DND-41 (cell line): ENCODE results near the gene SLC6A18.

Experiments used
- ATAC-seq: fragments of 200-7000 bp; cut with Tn5 transposase; 3 replicates; pipeline ENCODE4 v1.9.1; 2021; ENCODE audit warnings: low read depth; ENCODE audit not compliant: insufficient read depth
- DNase-seq: peaks from one replicate; pipeline ENCODE4 v3.0.0-alpha.2; 2020
- H2AFZ ChIP-seq: 2 replicates; pipeline ENCODE4 v1.6.0; 2012; ENCODE audit warnings: low read depth, low read length
- H3K27ac ChIP-seq: 2 replicates; pipeline ENCODE4 v1.5.1; 2012; ENCODE audit warnings: low read length, inconsistent platforms
- H3K27me3 ChIP-seq: fragments of 200-600 bp; sonication (generic); 2 replicates; pipeline ENCODE4 v1.6.0; 2012; ENCODE audit warnings: low read length, mild to moderate bottlenecking, inconsistent platforms; ENCODE audit not compliant: insufficient read depth, poor library complexity
- H3K36me3 ChIP-seq: 2 replicates; pipeline ENCODE4 v1.5.1; 2012; ENCODE audit warnings: low read length, inconsistent platforms; ENCODE audit not compliant: insufficient read depth
- H3K4me1 ChIP-seq: 2 replicates; pipeline ENCODE4 v1.5.1; 2012; ENCODE audit warnings: mild to moderate bottlenecking, low read length; ENCODE audit not compliant: insufficient read depth
- H3K4me2 ChIP-seq: 2 replicates; pipeline ENCODE4 v1.6.0; 2012; ENCODE audit warnings: mild to moderate bottlenecking, moderate library complexity, low read length, inconsistent platforms; ENCODE audit not compliant: insufficient read depth
- H3K4me3 ChIP-seq, 2 experiments: fragments of 200-600 bp in 1 of 2; shearing (Covaris generic) in 1 of 2; 2 replicates each; pipeline ENCODE4 v1.5.1; 2012 to 2016; ENCODE audit warnings: inconsistent platforms in 2 of 2, low read length in 2 of 2, mild to moderate bottlenecking in 2 of 2, low read depth in 1 of 2, moderate library complexity in 1 of 2
- H3K79me2 ChIP-seq: 2 replicates; pipeline ENCODE4 v1.6.0; 2012; ENCODE audit warnings: low read length, inconsistent platforms; ENCODE audit not compliant: insufficient read depth
- H3K9ac ChIP-seq: 2 replicates; pipeline ENCODE4 v1.6.0; 2012; ENCODE audit warnings: low read depth, mild to moderate bottlenecking, inconsistent platforms, low read length, moderate library complexity
- H3K9me3 ChIP-seq: 2 replicates; pipeline ENCODE4 v1.5.1; 2012; ENCODE audit warnings: low read length, moderate library complexity, mild to moderate bottlenecking, inconsistent platforms; ENCODE audit not compliant: insufficient read depth, severe bottlenecking
- H4K20me1 ChIP-seq: 2 replicates; pipeline ENCODE4 v1.6.0; 2012; ENCODE audit warnings: low read length; ENCODE audit not compliant: insufficient read depth
- EZH2 ChIP-seq: IDR thresholded peaks from 3 replicates; pipeline ENCODE4 v1.6.1; 2012; ENCODE audit warnings: borderline replicate concordance, low read depth, mild to moderate bottlenecking, moderate library complexity, low read length, inconsistent platforms; ENCODE audit not compliant: severe bottlenecking
- TF ChIP-seq, protein P1 (sequence below): IDR thresholded peaks from 2 replicates; pipeline ENCODE4 v1.5.1; 2012; ENCODE audit warnings: borderline replicate concordance, low read length, moderate library complexity, mild to moderate bottlenecking; ENCODE audit not compliant: poor library complexity, severe bottlenecking; ENCODE audit errors: extremely low read depth

Gene SLC6A18

DNA sequence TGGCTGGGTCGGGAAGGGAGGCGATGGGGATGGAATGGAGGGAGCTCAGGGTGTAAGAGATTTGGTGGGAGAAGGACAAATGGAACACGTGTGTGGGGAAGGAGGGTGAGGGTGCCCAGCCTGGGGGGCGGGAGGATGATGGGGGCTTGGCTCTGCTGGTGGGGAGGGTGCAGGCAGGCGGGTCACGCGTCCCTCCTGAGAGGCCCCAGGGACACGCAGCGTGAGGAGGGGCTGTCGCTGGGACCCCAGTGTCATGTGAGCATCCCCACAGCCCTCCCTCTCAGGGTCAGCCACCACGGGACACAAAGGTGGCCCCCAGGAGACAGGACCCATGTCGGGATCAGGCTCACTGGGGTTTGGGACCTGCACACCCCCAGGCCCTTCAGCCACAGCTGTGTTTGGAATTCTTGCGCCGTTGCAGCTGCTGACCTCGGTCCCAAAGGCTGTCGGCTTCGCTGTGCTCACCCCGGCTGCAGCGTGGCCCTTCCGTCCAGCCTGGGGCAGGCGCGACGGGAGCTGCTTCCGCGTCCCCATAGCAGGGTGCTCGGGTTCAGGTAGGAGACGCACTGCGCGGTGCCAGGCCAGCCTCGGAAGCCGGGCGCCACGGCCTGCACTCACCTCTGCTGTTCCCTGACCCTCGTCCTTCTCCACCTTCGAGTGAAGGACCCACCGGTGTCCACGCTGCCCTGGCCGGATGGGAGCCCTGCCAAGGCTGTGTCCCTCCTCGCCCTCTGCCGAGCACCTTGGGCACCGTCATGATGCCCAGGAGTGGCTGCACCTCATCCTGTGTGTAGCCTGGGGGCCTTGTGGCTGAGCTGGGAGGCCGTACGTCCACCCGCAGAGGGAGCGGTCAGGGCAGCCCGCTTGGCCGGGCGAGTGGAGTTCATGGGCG lies 18.4 kb upstream of the SLC6A18 start:
- H3K4me1 ChIP-seq, result no peaks in the 10 kb centered on the region
- no peaks in the 10 kb centered on the region for H3K36me3 ChIP-seq
- TF ChIP-seq, protein P1, sequence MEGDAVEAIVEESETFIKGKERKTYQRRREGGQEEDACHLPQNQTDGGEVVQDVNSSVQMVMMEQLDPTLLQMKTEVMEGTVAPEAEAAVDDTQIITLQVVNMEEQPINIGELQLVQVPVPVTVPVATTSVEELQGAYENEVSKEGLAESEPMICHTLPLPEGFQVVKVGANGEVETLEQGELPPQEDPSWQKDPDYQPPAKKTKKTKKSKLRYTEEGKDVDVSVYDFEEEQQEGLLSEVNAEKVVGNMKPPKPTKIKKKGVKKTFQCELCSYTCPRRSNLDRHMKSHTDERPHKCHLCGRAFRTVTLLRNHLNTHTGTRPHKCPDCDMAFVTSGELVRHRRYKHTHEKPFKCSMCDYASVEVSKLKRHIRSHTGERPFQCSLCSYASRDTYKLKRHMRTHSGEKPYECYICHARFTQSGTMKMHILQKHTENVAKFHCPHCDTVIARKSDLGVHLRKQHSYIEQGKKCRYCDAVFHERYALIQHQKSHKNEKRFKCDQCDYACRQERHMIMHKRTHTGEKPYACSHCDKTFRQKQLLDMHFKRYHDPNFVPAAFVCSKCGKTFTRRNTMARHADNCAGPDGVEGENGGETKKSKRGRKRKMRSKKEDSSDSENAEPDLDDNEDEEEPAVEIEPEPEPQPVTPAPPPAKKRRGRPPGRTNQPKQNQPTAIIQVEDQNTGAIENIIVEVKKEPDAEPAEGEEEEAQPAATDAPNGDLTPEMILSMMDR, result no peak
- TF ChIP-seq EZH2, result no peak
- H3K4me3 ChIP-seq, result no peak overlapping the region
- no peak overlapping the region for H3K27ac ChIP-seq
- no peaks in the 10 kb centered on the region for H4K20me1 ChIP-seq
- DNase-seq, result no peak
- no peaks in the 10 kb centered on the region for H3K27me3 ChIP-seq
- no peak overlapping the region for H3K4me2 ChIP-seq
- H3K9ac ChIP-seq, result no peak overlapping the region
- no peaks in the 10 kb centered on the region for H3K9me3 ChIP-seq
- no peaks in the 10 kb centered on the region for H3K79me2 ChIP-seq
- no peak overlapping the region for H2AFZ ChIP-seq
- ATAC-seq, result no peak

DNA sequence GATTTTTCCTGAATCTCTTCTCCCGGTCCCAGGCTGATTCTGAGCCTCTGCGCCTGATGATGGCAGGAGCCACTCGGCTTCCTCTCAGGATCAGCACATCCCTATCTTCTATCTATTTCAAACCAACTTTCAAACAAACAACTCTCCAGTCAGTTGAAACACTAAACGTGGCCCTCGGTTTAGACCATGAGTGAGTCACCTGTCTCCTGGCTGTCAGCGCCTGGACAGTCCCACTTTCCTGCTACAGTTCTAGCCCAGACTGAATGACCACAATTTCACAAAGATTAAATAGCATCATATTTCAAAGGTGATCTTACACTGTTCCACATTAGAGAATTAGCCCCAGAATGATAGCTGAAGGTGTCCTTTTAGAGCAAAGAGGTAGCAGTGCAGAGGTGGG lies 17.6 kb upstream of the SLC6A18 start:
- ATAC-seq, result no peak
- TF ChIP-seq EZH2, result no peak
- TF ChIP-seq, protein P1, result no peak
- no peaks in the 10 kb centered on the region for H3K36me3 ChIP-seq
- no peak overlapping the region for H3K27ac ChIP-seq
- no peak overlapping the region for H3K9ac ChIP-seq
- no peak overlapping the region for H2AFZ ChIP-seq
- H3K79me2 ChIP-seq, result no peaks in the 10 kb centered on the region
- H4K20me1 ChIP-seq, result no peaks in the 10 kb centered on the region
- no peaks in the 10 kb centered on the region for H3K9me3 ChIP-seq
- H3K4me2 ChIP-seq, result no peak overlapping the region
- H3K27me3 ChIP-seq, result no peaks in the 10 kb centered on the region
- H3K4me1 ChIP-seq, result no peaks in the 10 kb centered on the region
- H3K4me3 ChIP-seq, result no peak overlapping the region
- DNase-seq, result no peak

DNA sequence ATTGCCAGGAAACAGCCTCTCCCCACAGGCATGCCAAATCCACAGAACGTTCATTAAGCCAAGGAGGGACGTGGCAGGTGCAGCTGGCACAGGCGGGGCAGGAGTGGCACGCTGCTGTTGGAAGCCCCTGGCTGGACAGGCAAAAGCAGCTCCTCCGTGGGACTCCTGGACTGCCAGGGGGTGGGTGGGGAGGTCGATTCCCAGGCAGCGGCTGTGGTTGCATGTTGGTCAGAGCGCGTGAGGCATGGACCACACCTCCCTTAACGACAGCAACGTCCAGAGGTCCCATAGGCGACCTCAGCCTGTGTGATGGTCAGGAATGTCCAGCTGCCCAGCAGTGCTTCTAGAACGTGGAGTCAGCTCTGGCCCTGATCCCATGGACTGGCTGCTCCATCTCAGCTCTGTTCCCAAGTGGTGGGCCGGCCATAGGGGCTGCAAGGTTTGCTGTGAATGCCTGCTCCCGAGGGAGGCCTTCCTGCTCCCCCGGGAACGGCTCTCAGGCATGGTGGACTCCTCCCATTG lies 16.9 kb upstream of the SLC6A18 start:
- ATAC-seq (no peak), DNase-seq (no peak)
- Histone ChIP-seq H2AFZ (no peak overlapping the region), H3K36me3 (no peaks in the 10 kb centered on the region), H3K9me3 (no peaks in the 10 kb centered on the region), H3K27me3 (no peaks in the 10 kb centered on the region), H4K20me1 (no peaks in the 10 kb centered on the region), H3K27ac (no peak overlapping the region), H3K9ac (no peak overlapping the region), H3K4me3 (no peak overlapping the region), H3K79me2 (no peaks in the 10 kb centered on the region), H3K4me2 (no peak overlapping the region), H3K4me1 (no peaks in the 10 kb centered on the region)
- no peak for TF ChIP-seq EZH2
- TF ChIP-seq, protein P1, result no peak
